ENCODE results near the gene STK11IP. TPM values are rescaled to one million over a fixed set of nuclear protein-coding genes. Genes with fewer than 3 reads are reported as not detected.

The STK11IP gene
- total RNA-seq, 3 donors from 2014 or later: 34.6 to 42.0 (median 39.6) TPM

DNA sequence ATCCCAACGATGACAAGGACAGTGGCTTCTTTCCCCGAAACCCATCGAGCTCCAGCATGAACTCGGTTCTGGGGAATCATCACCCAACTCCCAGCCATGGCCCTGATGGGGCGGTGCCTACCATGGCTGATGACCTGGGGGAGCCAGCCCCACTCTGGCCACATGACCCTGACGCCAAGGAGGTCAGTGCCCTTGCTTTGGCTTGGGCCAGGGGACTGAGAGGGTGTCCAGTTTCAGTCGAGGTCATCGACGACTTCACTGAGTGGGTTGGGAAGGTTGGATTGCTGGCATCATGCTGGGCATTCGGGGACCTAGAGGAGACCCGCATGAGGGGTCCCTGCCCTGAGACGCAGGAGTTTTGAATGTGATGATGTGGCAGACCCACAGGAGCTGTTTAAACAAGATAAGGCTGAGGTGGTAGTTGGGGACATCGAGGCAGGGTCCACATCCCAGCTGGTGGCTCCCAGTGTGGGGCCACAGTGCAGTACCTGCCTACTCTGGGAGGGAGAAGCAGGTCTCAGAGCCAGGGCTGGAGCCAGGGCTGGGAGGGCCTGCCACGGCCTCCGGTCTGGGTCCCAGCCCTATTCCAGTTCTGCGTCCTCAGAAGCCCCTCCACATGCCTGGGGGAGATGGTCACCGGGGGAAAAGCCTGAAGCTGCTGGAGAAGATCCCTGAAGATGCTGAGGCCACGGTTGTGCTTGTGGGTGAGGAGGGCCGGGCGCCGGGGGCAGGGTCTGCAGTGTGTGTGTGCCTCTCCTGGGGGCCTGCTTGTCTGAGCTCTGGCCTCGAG, 35.8 kb downstream of the STK11IP start:
- ATAC-seq (no peak), DNase-seq (no peak)
- Histone ChIP-seq H3K9me3 (no peaks in the 10 kb centered on the region), H3K4me1 (ENCODE audit: low read depth) (no peaks in the 10 kb centered on the region), H3K4me3 (no peak overlapping the region), H3K36me3 (ENCODE audit: low read depth) (no peaks in the 10 kb centered on the region)
- TF ChIP-seq, protein P1, sequence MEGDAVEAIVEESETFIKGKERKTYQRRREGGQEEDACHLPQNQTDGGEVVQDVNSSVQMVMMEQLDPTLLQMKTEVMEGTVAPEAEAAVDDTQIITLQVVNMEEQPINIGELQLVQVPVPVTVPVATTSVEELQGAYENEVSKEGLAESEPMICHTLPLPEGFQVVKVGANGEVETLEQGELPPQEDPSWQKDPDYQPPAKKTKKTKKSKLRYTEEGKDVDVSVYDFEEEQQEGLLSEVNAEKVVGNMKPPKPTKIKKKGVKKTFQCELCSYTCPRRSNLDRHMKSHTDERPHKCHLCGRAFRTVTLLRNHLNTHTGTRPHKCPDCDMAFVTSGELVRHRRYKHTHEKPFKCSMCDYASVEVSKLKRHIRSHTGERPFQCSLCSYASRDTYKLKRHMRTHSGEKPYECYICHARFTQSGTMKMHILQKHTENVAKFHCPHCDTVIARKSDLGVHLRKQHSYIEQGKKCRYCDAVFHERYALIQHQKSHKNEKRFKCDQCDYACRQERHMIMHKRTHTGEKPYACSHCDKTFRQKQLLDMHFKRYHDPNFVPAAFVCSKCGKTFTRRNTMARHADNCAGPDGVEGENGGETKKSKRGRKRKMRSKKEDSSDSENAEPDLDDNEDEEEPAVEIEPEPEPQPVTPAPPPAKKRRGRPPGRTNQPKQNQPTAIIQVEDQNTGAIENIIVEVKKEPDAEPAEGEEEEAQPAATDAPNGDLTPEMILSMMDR (IDR thresholded peaks at IDR 0.05): no peak
- intact Hi-C loops (cut with DNase I, micrococcal nuclease): no loop called here

DNA sequence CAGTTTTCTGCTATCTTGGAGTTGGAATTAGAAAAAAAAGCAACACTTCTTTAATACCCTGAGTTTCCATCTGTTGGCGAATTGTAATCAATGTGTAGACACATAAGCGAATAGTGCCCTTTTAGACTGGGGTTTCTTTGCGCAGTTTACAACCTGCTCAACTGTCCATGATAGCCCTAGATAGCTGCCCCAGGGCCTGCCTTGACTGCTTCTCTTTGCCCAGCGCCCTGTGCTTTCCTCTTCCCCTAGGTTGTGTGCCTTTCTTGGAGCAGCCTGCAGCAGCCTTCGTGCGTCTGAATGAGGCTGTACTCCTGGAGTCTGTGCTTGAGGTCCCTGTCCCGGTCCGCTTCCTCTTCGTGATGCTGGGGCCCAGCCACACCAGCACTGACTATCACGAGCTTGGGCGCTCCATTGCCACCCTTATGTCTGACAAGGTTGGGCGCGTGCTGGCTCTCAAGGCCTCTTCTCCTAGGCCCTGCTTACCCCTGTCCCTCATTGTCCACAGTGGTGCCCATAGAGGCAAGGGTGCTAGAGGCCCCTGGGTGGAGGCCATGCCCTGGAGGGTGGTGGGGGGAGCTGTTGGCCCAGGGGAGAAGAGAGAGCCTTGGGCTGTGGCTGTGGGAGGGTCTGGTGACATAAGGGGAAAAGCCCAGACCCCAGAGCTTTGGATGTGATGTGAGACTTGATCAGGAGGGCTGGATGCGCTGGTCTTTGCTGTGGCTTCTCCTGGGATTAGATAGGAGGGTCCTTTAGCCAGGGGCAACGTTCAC, 36.7 kb downstream of the STK11IP start:
- no peak for ATAC-seq
- Histone ChIP-seq H3K4me1 (ENCODE audit: low read depth) (no peaks in the 10 kb centered on the region), H3K36me3 (ENCODE audit: low read depth) (no peaks in the 10 kb centered on the region), H3K9me3 (no peaks in the 10 kb centered on the region), H3K4me3 (no peak overlapping the region)
- DNase-seq: no peak
- TF ChIP-seq, protein P1 (IDR thresholded peaks at IDR 0.05): no peak
- intact Hi-C loops (cut with DNase I, micrococcal nuclease): no loop called here

DNA sequence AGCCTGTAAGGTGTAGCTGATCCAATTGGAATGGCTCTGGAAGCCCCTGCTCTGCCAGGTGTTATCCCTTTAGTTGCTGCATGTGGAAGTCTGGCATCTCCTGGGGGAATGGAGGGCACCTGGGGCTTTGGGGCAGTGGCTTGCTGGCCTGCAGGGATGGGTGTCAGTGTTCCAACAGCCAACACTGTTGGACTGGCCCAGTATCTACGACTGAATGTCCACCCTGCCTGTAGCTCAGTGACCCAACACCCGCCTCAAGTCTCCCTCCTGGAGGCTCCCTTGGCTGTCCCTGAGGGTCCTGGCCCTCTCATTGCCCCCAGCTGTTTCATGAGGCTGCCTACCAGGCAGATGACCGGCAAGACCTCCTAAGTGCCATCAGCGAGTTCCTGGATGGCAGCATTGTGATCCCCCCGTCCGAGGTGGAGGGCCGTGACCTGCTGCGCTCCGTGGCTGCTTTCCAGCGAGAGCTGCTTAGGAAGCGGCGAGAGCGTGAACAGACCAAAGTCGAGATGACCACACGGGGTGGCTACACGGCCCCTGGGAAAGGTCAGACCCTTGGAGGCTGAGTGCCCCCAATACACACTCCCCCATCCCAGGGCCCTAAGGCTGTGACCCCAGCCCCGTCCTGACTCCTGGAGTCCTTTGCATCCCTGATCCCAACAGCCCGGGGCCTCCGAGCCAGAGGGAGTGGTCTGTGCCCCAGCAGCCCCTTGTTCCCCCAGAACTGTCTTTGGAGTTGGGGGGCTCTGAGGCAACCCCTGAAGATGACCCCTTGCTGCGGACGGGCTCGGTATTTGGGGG, 37.5 kb downstream of the STK11IP start:
- no peak for DNase-seq
- intact Hi-C loops (cut with DNase I, micrococcal nuclease): no loop called here

DNA sequence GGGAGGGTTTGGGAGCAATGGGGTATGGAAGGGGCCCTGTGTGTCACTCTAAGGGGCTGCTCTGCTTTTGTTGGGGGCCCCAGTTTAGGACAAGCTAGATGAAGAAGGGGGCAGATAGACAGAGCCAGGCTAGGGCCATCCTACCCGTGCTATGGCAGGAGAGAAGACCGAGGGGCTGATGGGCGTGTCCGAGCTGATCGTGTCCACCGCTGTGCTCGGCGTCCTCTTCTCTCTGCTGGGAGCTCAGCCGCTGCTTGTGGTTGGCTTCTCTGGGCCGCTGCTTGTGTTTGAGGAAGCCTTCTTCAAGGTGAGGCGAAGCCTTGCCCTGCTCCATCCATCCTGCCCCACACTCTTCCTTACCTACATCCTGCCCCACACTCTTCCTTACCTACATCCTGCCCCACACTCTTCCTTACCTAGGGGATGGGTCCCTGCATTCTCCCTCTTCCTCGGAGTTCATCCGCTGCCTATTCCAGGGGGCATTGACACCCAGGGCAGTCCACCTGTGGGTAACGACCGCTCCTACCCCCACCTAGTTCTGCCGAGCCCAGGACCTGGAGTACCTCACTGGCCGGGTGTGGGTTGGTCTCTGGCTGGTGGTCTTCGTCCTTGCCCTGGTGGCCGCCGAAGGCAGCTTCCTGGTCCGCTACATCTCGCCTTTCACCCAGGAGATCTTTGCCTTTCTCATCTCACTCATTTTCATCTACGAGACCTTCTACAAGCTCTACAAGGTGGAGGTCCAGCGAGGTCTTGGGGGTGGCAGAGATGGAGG, 38.7 kb downstream of the STK11IP start:
- ATAC-seq (no peak), DNase-seq (no peak)
- TF ChIP-seq, protein P1 (IDR thresholded peaks at IDR 0.05): no peak
- H3K4me3 ChIP-seq: no peak overlapping the region
- H3K9me3 ChIP-seq: no peaks in the 10 kb centered on the region
- no peaks in the 10 kb centered on the region for H3K36me3 ChIP-seq (ENCODE audit: low read depth)
- H3K4me1 ChIP-seq (ENCODE audit: low read depth): no peaks in the 10 kb centered on the region
- intact Hi-C loops (cut with DNase I, micrococcal nuclease): no loop called here

More for the DNA sequence above, 37.5 kb downstream of the STK11IP start:
- H3K9me3 ChIP-seq: no peaks in the 10 kb centered on the region
- no peak overlapping the region for H3K4me3 ChIP-seq
- no peaks in the 10 kb centered on the region for H3K4me1 ChIP-seq (ENCODE audit: low read depth)
- ATAC-seq: no peak
- H3K36me3 ChIP-seq (ENCODE audit: low read depth): no peaks in the 10 kb centered on the region
- TF ChIP-seq, protein P1 (IDR thresholded peaks at IDR 0.05): no peak
